HEK293 (cell line): ENCODE data around the gene EFNA2.

ENCODE experiments used
- ATF2 ChIP-seq: fragments of 450-650 bp; formaldehyde crosslinking; IDR thresholded peaks from 2 replicates; pipeline ENCODE4 v1.5.1; 2016; ENCODE audit warnings: missing biosample characterization, missing genetic modification characterization, low read depth
- BCL11A ChIP-seq: fragments of 450-650 bp; formaldehyde crosslinking; IDR thresholded peaks from 2 replicates; pipeline ENCODE4 v1.5.1; 2016; ENCODE audit warnings: low read depth, missing biosample characterization, missing genetic modification characterization
- EGR2 ChIP-seq: fragments of 450-650 bp; formaldehyde crosslinking; IDR thresholded peaks from 2 replicates; pipeline ENCODE4 v1.5.1; 2016; ENCODE audit warnings: low read depth, missing biosample characterization, missing genetic modification characterization
- GFI1B ChIP-seq: fragments of 450-650 bp; formaldehyde crosslinking; IDR thresholded peaks from 2 replicates; pipeline ENCODE4 v1.5.1; 2016; ENCODE audit warnings: missing biosample characterization, missing genetic modification characterization
- GLIS1 ChIP-seq: fragments of 450-650 bp; formaldehyde crosslinking; IDR thresholded peaks from 2 replicates; pipeline ENCODE4 v1.5.1; 2016; ENCODE audit warnings: missing biosample characterization, missing genetic modification characterization
- HOXC10 ChIP-seq: sonication (generic); formaldehyde crosslinking; IDR thresholded peaks from 2 replicates; pipeline ENCODE4 v1.8.1; 2023; ENCODE audit warnings: mild to moderate bottlenecking, missing genetic modification reagents
- KLF9 ChIP-seq: fragments of 450-650 bp; formaldehyde crosslinking; IDR thresholded peaks from 2 replicates; pipeline ENCODE4 v1.5.1; 2016; ENCODE audit warnings: missing biosample characterization, missing genetic modification characterization, low read depth
- OSR2 ChIP-seq: fragments of 450-650 bp; formaldehyde crosslinking; IDR thresholded peaks from 2 replicates; pipeline ENCODE4 v1.5.1; 2016; ENCODE audit warnings: missing biosample characterization, missing genetic modification characterization
- PRDM1 ChIP-seq: fragments of 450-650 bp; formaldehyde crosslinking; IDR thresholded peaks from 2 replicates; pipeline ENCODE4; 2016; ENCODE audit warnings: missing biosample characterization, missing genetic modification characterization
- SCRT1 ChIP-seq: fragments of 450-650 bp; formaldehyde crosslinking; IDR thresholded peaks from 2 replicates; pipeline ENCODE4 v1.5.1; 2016; ENCODE audit warnings: missing biosample characterization, missing genetic modification characterization, borderline replicate concordance
- SCRT2 ChIP-seq: fragments of 450-650 bp; formaldehyde crosslinking; IDR thresholded peaks from 2 replicates; pipeline ENCODE4 v1.5.1; 2016; ENCODE audit warnings: missing biosample characterization, missing genetic modification characterization
- SP2 ChIP-seq: fragments of 450-650 bp; formaldehyde crosslinking; IDR thresholded peaks from 2 replicates; pipeline ENCODE4 v1.5.1; 2016; ENCODE audit warnings: missing biosample characterization, missing genetic modification characterization
- TCF7L2 ChIP-seq: IDR thresholded peaks from 2 replicates; pipeline ENCODE4 v1.6.1; 2011; ENCODE audit warnings: low read depth, mild to moderate bottlenecking, inconsistent platforms, low read length, moderate library complexity, borderline replicate concordance
- YY2 ChIP-seq: fragments of 450-650 bp; formaldehyde crosslinking; IDR thresholded peaks from 2 replicates; pipeline ENCODE4 v1.5.1; 2016; ENCODE audit warnings: missing biosample characterization, missing genetic modification characterization
- ZFP41 ChIP-seq: fragments of 450-650 bp; formaldehyde crosslinking; IDR thresholded peaks from 2 replicates; pipeline ENCODE4 v1.5.1; 2016; ENCODE audit warnings: missing biosample characterization, missing genetic modification characterization, borderline replicate concordance
- ZNF121 ChIP-seq: fragments of 450-650 bp; formaldehyde crosslinking; IDR thresholded peaks from 2 replicates; pipeline ENCODE4 v1.5.1; 2016; ENCODE audit warnings: missing biosample characterization, missing genetic modification characterization
- ZNF19 ChIP-seq: fragments of 450-650 bp; formaldehyde crosslinking; IDR thresholded peaks from 2 replicates; pipeline ENCODE4; 2016; ENCODE audit warnings: missing biosample characterization, missing genetic modification characterization, low read depth
- ZNF214 ChIP-seq: fragments of 450-650 bp; formaldehyde crosslinking; IDR thresholded peaks from 2 replicates; pipeline ENCODE4 v1.5.1; 2017; ENCODE audit warnings: missing biosample characterization, mild to moderate bottlenecking, missing genetic modification characterization, borderline replicate concordance
- ZNF24 ChIP-seq: fragments of 450-650 bp; formaldehyde crosslinking; IDR thresholded peaks from 2 replicates; pipeline ENCODE4 v1.5.1; 2016; ENCODE audit warnings: missing biosample characterization, missing genetic modification characterization
- ZNF274 ChIP-seq, 2 experiments: fragments of 200-500 bp in 1 of 2; fragments of 450-650 bp in 1 of 2; sonication (Bioruptor generic) in 1 of 2; formaldehyde crosslinking in 1 of 2; IDR thresholded peaks; 2 replicates each; pipeline versions ENCODE4 v1.5.1 to v1.6.1; 2014 to 2016; ENCODE audit warnings: borderline replicate concordance in 1 of 2, inconsistent platforms in 1 of 2, low read length in 1 of 2, missing biosample characterization in 1 of 2, missing genetic modification characterization in 1 of 2
- ZNF302 ChIP-seq: fragments of 450-650 bp; formaldehyde crosslinking; IDR thresholded peaks from 2 replicates; pipeline ENCODE4 v1.5.1; 2016; ENCODE audit warnings: missing biosample characterization, missing genetic modification characterization, low read depth
- ZNF311 ChIP-seq: fragments of 450-650 bp; formaldehyde crosslinking; IDR thresholded peaks from 2 replicates; pipeline ENCODE4 v1.5.1; 2017; ENCODE audit warnings: missing biosample characterization, missing genetic modification characterization, borderline replicate concordance
- ZNF391 ChIP-seq: fragments of 450-650 bp; formaldehyde crosslinking; IDR thresholded peaks from 2 replicates; pipeline ENCODE4 v1.5.1; 2016; ENCODE audit warnings: low read depth, missing biosample characterization, missing genetic modification characterization, borderline replicate concordance
- ZNF416 ChIP-seq: fragments of 450-650 bp; formaldehyde crosslinking; IDR thresholded peaks from 2 replicates; pipeline ENCODE4 v1.5.1; 2016; ENCODE audit warnings: missing biosample characterization, missing genetic modification characterization
- ZNF544 ChIP-seq: fragments of 450-650 bp; formaldehyde crosslinking; IDR thresholded peaks from 2 replicates; pipeline ENCODE4 v1.5.0; 2017; ENCODE audit warnings: missing biosample characterization, missing genetic modification characterization
- ZNF571 ChIP-seq: fragments of 450-650 bp; formaldehyde crosslinking; IDR thresholded peaks from 2 replicates; pipeline ENCODE4 v1.5.0; 2017; ENCODE audit warnings: missing biosample characterization, missing genetic modification characterization
- ZNF747 ChIP-seq: fragments of 450-650 bp; formaldehyde crosslinking; IDR thresholded peaks from 2 replicates; pipeline ENCODE4 v1.5.1; 2016; ENCODE audit warnings: missing biosample characterization, missing genetic modification characterization
- ZNF776 ChIP-seq: fragments of 450-650 bp; formaldehyde crosslinking; IDR thresholded peaks from 2 replicates; pipeline ENCODE4 v1.5.0; 2017; ENCODE audit warnings: missing biosample characterization, missing genetic modification characterization, borderline replicate concordance
- ZSCAN23 ChIP-seq: fragments of 450-650 bp; formaldehyde crosslinking; IDR thresholded peaks from 2 replicates; pipeline ENCODE4 v1.5.1; 2016; ENCODE audit warnings: missing biosample characterization, missing genetic modification characterization
- ZSCAN5A ChIP-seq: fragments of 450-650 bp; formaldehyde crosslinking; IDR thresholded peaks from 2 replicates; pipeline ENCODE4 v1.5.1; 2016; ENCODE audit warnings: missing biosample characterization, missing genetic modification characterization
- TF ChIP-seq, protein P1 (sequence below): fragments of 450-650 bp; formaldehyde crosslinking; IDR thresholded peaks from 2 replicates; pipeline ENCODE4 v1.5.1; 2016; ENCODE audit warnings: missing biosample characterization, missing genetic modification characterization
- TF ChIP-seq, protein P2 (sequence below): fragments of 450-650 bp; formaldehyde crosslinking; IDR thresholded peaks from 2 replicates; pipeline ENCODE4 v1.5.1; 2016; ENCODE audit warnings: missing biosample characterization, missing genetic modification characterization
- TF ChIP-seq, protein P3 (sequence below): fragments of 450-650 bp; formaldehyde crosslinking; IDR thresholded peaks from 2 replicates; pipeline ENCODE4 v1.5.1; 2017; ENCODE audit warnings: missing biosample characterization, missing genetic modification characterization

The EFNA2 gene

DNA sequence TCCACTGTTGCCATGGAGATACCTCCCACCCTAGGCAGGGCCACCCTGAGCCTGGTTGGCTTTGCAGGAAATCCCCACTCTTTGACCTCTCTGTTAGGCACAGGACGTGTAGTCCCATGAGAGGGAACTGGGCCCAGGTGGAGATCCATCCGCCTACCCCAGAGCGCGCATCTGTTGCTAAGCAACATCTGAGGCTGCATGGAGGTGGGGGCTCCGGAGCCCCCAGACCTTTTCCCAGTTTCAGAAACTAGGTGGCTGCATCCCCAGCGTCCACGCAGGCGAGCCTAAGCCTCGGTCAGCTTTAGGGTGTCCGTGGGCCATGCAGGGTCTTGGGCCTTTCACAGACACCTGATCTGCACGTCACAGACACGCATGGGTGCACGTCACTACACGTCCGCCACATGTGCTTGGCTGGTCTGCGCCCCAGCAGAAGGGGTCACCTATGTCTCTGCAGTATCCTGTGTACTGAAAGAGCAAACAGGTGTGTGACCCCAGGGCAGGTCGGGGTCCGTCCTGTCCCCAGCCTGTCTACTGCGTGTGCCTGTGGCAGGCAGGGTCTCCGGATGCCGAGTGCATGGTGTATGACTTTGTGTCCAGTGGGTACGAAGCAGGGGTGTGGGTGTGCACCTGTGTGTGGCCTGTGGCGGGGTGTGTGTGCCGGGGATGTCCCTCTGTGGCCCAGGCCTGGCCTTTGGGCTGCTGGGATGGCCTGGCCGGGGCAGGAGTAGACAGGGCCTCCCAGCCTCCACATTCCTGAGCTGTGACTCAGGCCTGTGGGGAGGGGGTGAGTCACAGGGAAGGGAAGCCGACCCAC is 20.7 kb upstream of the EFNA2 start (continued):
- TF ChIP-seq HOXC10 (CRISPR knock-in tag) (no peak), KLF9 (tag by site-specific recombination) (no peak), ZNF776 (tag by site-specific recombination) (no peak), PRDM1 (tag by site-specific recombination) (no peak), BCL11A (tag by site-specific recombination) (peak; percentile 92), ZFP41 (no peak), YY2 (tag by site-specific recombination) (no peak), GLIS1 (peak; percentile 76), ZNF274 (IDR thresholded peaks at IDR 0.05; ENCODE audit: low read length) (no peak), ZNF274 (tag by site-specific recombination; IDR thresholded peaks at IDR 0.05; ENCODE audit: borderline replicate concordance) (no peak), ZSCAN23 (tag by site-specific recombination) (no peak), TCF7L2 (no peak), ATF2 (no peak), ZNF544 (no peak), ZNF214 (tag by site-specific recombination) (no peak), ZSCAN5A (tag by site-specific recombination) (no peak), OSR2 (tag by site-specific recombination) (no peak), ZNF302 (tag by site-specific recombination) (no peak), SCRT2 (tag by site-specific recombination) (peak; percentile 84), GFI1B (tag by site-specific recombination) (no peak), ZNF121 (tag by site-specific recombination) (no peak), ZNF571 (tag by site-specific recombination) (no peak), EGR2 (tag by site-specific recombination) (no peak), ZNF19 (no peak), ZNF391 (tag by site-specific recombination) (no peak), ZNF311 (tag by site-specific recombination) (no peak), ZNF416 (no peak), SP2 (no peak), ZNF747 (tag by site-specific recombination) (no peak), ZNF24 (tag by site-specific recombination) (no peak), SCRT1 (tag by site-specific recombination) (peak; percentile 36; the same call in 1 of the 2 replicates)
- TF ChIP-seq, protein P1, sequence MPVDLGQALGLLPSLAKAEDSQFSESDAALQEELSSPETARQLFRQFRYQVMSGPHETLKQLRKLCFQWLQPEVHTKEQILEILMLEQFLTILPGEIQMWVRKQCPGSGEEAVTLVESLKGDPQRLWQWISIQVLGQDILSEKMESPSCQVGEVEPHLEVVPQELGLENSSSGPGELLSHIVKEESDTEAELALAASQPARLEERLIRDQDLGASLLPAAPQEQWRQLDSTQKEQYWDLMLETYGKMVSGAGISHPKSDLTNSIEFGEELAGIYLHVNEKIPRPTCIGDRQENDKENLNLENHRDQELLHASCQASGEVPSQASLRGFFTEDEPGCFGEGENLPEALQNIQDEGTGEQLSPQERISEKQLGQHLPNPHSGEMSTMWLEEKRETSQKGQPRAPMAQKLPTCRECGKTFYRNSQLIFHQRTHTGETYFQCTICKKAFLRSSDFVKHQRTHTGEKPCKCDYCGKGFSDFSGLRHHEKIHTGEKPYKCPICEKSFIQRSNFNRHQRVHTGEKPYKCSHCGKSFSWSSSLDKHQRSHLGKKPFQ (tag by site-specific recombination), result no peak
- TF ChIP-seq, protein P2, sequence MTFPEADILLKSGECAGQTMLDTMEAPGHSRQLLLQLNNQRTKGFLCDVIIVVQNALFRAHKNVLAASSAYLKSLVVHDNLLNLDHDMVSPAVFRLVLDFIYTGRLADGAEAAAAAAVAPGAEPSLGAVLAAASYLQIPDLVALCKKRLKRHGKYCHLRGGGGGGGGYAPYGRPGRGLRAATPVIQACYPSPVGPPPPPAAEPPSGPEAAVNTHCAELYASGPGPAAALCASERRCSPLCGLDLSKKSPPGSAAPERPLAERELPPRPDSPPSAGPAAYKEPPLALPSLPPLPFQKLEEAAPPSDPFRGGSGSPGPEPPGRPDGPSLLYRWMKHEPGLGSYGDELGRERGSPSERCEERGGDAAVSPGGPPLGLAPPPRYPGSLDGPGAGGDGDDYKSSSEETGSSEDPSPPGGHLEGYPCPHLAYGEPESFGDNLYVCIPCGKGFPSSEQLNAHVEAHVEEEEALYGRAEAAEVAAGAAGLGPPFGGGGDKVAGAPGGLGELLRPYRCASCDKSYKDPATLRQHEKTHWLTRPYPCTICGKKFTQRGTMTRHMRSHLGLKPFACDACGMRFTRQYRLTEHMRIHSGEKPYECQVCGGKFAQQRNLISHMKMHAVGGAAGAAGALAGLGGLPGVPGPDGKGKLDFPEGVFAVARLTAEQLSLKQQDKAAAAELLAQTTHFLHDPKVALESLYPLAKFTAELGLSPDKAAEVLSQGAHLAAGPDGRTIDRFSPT, result no peak; the same call in 1 of the 2 replicates
- TF ChIP-seq, protein P3, sequence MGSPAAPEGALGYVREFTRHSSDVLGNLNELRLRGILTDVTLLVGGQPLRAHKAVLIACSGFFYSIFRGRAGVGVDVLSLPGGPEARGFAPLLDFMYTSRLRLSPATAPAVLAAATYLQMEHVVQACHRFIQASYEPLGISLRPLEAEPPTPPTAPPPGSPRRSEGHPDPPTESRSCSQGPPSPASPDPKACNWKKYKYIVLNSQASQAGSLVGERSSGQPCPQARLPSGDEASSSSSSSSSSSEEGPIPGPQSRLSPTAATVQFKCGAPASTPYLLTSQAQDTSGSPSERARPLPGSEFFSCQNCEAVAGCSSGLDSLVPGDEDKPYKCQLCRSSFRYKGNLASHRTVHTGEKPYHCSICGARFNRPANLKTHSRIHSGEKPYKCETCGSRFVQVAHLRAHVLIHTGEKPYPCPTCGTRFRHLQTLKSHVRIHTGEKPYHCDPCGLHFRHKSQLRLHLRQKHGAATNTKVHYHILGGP (tag by site-specific recombination), result no peak
